HL-60 (cell line): Measurements from ENCODE around the gene NAA10.

Source experiments
- CTCF ChIP-seq: IDR thresholded peaks from one replicate; pipeline ENCODE4 v1.5.1; 2011; ENCODE audit warnings: low read length, control low read depth, inconsistent platforms; ENCODE audit not compliant: insufficient read depth
- POLR2AphosphoS5 ChIP-seq: IDR thresholded peaks from 2 replicates; pipeline ENCODE4 v1.6.1; 2012; ENCODE audit warnings: low read depth

GRCh38 chrX:153969904-153970356 is 35.1 kb upstream of the NAA10 start:
- no peak for TF ChIP-seq POLR2AphosphoS5
- no peak for TF ChIP-seq CTCF
